Measurements from ENCODE around the gene TPPP2.

Gene TPPP2

DNA sequence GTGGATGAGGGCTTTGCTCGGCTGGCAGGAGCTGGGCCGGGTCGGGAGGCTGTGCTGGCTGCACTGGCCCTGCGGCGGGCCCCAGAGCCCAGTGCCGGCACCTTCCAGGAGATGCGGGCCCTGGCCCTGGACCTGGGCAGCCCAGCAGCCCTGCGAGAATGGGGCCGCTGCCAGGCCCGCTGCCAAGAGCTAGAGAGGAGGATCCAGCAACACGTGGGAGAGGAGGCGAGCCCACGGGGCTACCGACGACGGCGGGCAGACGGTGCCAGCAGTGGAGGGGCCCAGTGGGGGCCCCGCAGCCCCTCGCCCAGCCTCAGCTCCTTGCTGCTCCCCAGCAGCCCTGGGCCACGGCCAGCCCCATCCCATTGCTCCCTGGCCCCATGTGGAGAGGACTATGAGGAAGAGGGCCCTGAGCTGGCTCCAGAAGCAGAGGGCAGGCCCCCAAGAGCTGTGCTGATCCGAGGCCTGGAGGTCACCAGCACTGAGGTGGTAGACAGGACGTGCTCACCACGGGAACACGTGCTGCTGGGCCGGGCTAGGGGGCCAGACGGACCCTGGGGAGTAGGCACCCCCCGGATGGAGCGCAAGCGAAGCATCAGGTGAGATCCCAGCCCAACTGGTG lies 51.6 kb downstream of the TPPP2 start:
- DNase-seq = no peak
